Neutrophil (primary cell): ENCODE results near the gene ZNF735.
"Not testable (repeated sequence)": the region's sequence is repeated elsewhere in the genome, so short reads cannot be mapped to it uniquely, and the experiment has no call there.

ENCODE experiments used
- H3K27ac ChIP-seq: fragments of 200-600 bp; sonication (generic); 2 replicates; pipeline ENCODE4 v1.5.1; 2016; ENCODE audit warnings: mild to moderate bottlenecking, moderate library complexity
- H3K27me3 ChIP-seq: fragments of 200-600 bp; sonication (generic); 2 replicates; pipeline ENCODE4 v1.6.0; 2016; ENCODE audit warnings: mild to moderate bottlenecking
- H3K36me3 ChIP-seq: fragments of 200-600 bp; sonication (generic); 2 replicates; pipeline ENCODE4 v1.5.1; 2017
- H3K4me1 ChIP-seq, 2 experiments: fragments of 200-600 bp in 1 of 2; sonication (generic) in 1 of 2; 1 replicate in 1 of 2; 2 replicates in 1 of 2; pipeline versions ENCODE4 v1.5.1 to v1.6.1; 2013 to 2016; ENCODE audit warnings: low read depth in 1 of 2, low read length in 1 of 2, mild to moderate bottlenecking in 1 of 2, moderate library complexity in 1 of 2; ENCODE audit not compliant: control insufficient read depth in 1 of 2, insufficient read depth in 1 of 2
- H3K4me3 ChIP-seq, 2 experiments: fragments of 200-600 bp in 1 of 2; sonication (generic) in 1 of 2; 1 replicate in 1 of 2; 2 replicates in 1 of 2; pipeline ENCODE4 v1.5.1; 2013 to 2016; ENCODE audit warnings: low read depth in 1 of 2, low read length in 1 of 2, mild to moderate bottlenecking in 1 of 2, moderate library complexity in 1 of 2
- H3K9me3 ChIP-seq: fragments of 200-600 bp; sonication (generic); 2 replicates; pipeline ENCODE4 v1.5.1; 2016
- CTCF ChIP-seq: fragments of 200-600 bp; sonication (generic); IDR thresholded peaks from 2 replicates; pipeline ENCODE4 v1.5.1; 2016; ENCODE audit warnings: antibody characterized with exemption

Gene ZNF735

DNA sequence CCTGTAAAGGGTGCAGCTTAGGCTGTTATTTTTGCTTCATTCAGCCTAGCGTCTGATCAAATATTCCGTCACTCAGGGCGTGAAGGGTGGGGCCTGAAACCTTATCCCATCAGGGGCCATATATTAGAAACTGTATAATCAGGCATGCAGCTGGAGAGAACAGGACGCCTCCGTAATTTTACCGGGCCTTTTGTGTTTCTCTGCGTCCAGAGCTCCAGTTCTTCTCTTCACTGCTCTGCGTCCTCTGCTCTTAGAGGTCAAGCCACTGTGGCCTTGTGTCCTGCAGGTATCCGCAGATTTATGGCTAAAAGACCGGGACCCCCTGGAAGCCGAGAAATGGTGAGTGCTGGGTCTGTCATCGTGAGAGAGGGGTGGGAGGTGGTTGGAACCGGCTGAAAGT is at the start of gene ZNF735:
ZNF735 (plus strand) TSS at position 301 of the 400 bp plus-strand sequence; CDS start at position 301, 0 bp downstream.
- H3K36me3 ChIP-seq: no peaks in the 10 kb centered on the region
- H3K27ac ChIP-seq: no peak within 1 kb of the TSS
- TF ChIP-seq CTCF: no peak
- H3K4me1 ChIP-seq: no peaks in the 10 kb centered on the region
- H3K27me3 ChIP-seq: no peaks in the 10 kb centered on the region
- no peak within 1 kb of the TSS for H3K4me3 ChIP-seq
- no peaks in the 10 kb centered on the region for H3K9me3 ChIP-seq

DNA sequence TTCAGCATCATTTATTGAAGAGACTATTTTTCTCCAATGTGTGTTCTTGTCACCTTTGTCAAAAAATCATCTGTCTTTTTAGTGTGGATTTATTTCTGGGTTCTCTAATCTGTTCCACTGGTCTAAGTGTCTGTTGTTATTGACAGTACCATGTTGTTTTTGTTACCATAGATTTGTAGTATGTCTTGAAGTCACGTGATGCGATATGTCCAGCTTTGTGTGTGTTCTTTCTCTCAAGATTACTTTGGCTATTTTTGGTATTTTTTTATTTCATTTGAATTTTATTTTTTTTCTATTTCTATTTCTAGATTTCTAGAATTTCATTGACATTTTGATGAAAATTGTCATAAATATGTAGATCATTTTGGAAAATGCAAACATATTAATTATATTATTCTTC is 36.0 kb upstream of the ZNF735 start:
- H3K27me3 ChIP-seq, H3K9me3 ChIP-seq, H3K36me3 ChIP-seq, H3K4me1 ChIP-seq, H3K27ac ChIP-seq, H3K4me3 ChIP-seq: not testable (repeated sequence)

DNA sequence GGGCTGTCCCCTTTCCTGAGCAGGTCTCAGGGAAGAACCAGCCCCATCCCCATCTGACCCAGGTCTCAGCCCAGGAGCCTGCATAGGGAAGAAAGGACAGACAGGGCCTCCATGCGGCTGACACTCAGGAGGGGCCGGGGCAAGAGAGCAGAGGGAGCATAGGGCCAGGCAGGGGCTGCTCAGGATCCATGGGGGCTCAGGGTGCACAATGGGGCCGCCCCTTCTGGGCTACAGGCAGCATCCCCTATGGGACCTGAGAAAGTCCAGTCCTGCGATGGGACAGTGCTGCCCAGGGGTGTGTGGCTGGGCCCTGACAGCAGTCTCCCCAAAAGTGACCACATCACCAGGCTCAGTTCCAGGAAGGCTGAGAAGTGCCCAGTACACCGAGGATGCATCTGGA is 32.7 kb upstream of the ZNF735 start:
- Histone ChIP-seq H3K27me3 (no peaks in the 10 kb centered on the region), H3K4me1 (no peaks in the 10 kb centered on the region), H3K4me3 (no peak overlapping the region), H3K27ac (no peak overlapping the region), H3K36me3 (no peaks in the 10 kb centered on the region), H3K9me3 (no peaks in the 10 kb centered on the region)
- no peak for TF ChIP-seq CTCF

DNA sequence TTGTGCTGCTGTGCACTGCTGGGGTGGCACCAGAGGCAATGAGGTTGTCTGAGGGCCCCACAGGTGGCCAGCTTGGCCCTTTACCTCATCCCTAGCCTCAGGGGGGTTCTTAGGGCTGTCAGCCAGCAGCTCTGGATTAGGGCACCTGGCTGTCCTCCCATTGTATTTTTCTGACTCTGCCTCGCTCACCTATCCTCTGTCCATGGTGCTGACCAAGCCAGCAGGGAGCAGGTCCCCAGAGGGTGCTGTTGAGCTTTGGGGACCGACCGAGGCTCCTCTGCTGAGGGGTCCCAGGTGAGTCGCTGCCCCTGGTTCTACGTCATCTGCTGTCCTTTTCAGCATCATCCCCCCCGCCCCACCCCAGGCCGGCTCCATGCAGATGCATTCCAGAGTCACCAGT is 32.1 kb upstream of the ZNF735 start:
- no peak for TF ChIP-seq CTCF
- Histone ChIP-seq H3K36me3 (no peaks in the 10 kb centered on the region), H3K4me3 (no peak overlapping the region), H3K4me1 (no peaks in the 10 kb centered on the region), H3K27ac (no peak overlapping the region), H3K27me3 (no peaks in the 10 kb centered on the region), H3K9me3 (no peaks in the 10 kb centered on the region)

DNA sequence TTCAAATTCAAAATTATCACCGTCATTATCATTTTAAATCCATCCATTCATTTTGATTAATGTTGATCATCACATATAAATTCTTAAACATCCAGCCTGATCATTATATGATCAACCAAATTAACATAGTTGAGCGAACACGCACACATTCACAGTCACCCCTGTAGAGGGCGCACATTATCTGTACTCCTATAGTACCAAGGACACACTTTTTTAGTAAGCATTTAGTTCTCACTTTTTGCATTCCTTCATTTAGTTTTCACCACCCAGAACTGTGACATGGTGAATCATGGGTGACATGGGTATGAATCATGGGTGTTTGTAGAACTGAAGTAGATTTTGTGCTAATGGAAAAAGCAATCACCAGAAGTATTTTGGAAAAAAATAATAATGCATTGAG is 26.0 kb upstream of the ZNF735 start:
- no peaks in the 10 kb centered on the region for H3K4me1 ChIP-seq
- no peak overlapping the region for H3K27ac ChIP-seq
- no peaks in the 10 kb centered on the region for H3K9me3 ChIP-seq
- H3K4me3 ChIP-seq: no peak overlapping the region
- H3K36me3 ChIP-seq: no peaks in the 10 kb centered on the region
- no peak for TF ChIP-seq CTCF
- H3K27me3 ChIP-seq: peaks cover 18% of the 10 kb centered on the region

DNA sequence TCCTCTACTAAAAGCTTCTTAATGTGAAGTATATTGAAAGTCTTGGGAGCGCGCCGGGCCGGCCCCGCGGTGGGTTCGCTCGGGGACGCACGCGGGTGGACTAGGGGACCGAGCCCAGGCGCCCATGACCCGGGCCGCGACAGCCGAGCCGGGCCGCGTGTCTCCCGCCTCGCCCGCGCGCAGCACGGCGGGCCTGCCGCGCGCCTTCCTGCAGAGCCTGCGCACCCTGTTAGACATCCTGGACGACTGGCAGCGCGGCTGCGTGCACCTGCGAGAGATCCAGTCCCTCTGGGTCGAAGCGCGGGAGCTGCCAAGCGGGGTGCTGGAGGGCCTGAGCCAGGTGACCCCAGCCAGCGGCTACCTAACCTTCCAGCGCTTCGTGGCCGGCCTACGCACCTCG is 25.4 kb upstream of the ZNF735 start:
- Histone ChIP-seq H3K27me3 (peaks cover 18% of the 10 kb centered on the region), H3K4me3 (no peak overlapping the region), H3K36me3 (no peaks in the 10 kb centered on the region), H3K4me1 (no peaks in the 10 kb centered on the region), H3K27ac (no peak overlapping the region), H3K9me3 (no peaks in the 10 kb centered on the region)
- TF ChIP-seq CTCF: no peak
